Germinal center (tissue), 1 donor: ENCODE measurements around the gene ZNF804A.

Experiments used
- DNase-seq: peaks from one replicate; pipeline ENCODE4 v3.0.0; 2012; ENCODE audit warnings: mixed read lengths, low spot score

ZNF804A gene

GRCh38 chr2:184598316-184599053, at the start of gene ZNF804A:
TSS of gene ZNF804A (plus strand) at chr2:184598529. CDS start at chr2:184598960, 431 bp downstream.
- peak; percentile 85 for DNase-seq

GRCh38 chr2:184549153-184549552, 49.2 kb upstream of the ZNF804A start:
- DNase-seq: no peak

- DNase-seq: no peak
Observed at GRCh38 chr2:184551626-184552025, 46.7 kb upstream of the ZNF804A start.

GRCh38 chr2:184554736-184555135, 43.6 kb upstream of the ZNF804A start:
- no peak for DNase-seq

- DNase-seq: no peak
Observed at GRCh38 chr2:184555352-184555751, 43.0 kb upstream of the ZNF804A start.

GRCh38 chr2:184556639-184557038, 41.7 kb upstream of the ZNF804A start:
- no peak for DNase-seq

GRCh38 chr2:184558713-184559464, 39.4 kb upstream of the ZNF804A start:
- DNase-seq: no peak

GRCh38 chr2:184560603-184561002, 37.7 kb upstream of the ZNF804A start:
- DNase-seq: no peak

GRCh38 chr2:184562532-184562931, 35.8 kb upstream of the ZNF804A start:
- DNase-seq: no peak

- DNase-seq: no peak
Observed at GRCh38 chr2:184564092-184564491, 34.2 kb upstream of the ZNF804A start.

- no peak for DNase-seq
Observed at GRCh38 chr2:184566716-184567115, 31.6 kb upstream of the ZNF804A start.

- no peak for DNase-seq
Observed at GRCh38 chr2:184577056-184577455, 21.3 kb upstream of the ZNF804A start.

GRCh38 chr2:184577743-184578142, 20.6 kb upstream of the ZNF804A start:
- no peak for DNase-seq

- DNase-seq: no peak
Observed at GRCh38 chr2:184579226-184579625, 19.1 kb upstream of the ZNF804A start.

- DNase-seq: no peak
Observed at GRCh38 chr2:184581391-184581790, 16.9 kb upstream of the ZNF804A start.

- DNase-seq: no peak
Observed at GRCh38 chr2:184589261-184589660, 9.1 kb upstream of the ZNF804A start.

- peak; percentile 5 for DNase-seq
Observed at GRCh38 chr2:184596819-184597411, 1.4 kb upstream of the ZNF804A start.

GRCh38 chr2:184597571-184597991, 748 bp upstream of the ZNF804A start:
- peak; percentile 17 for DNase-seq

- no peak for DNase-seq
Observed at GRCh38 chr2:184598002-184598315, 370 bp upstream of the ZNF804A start.

- DNase-seq: peak; percentile 4
Observed at GRCh38 chr2:184599054-184599871, 934 bp downstream of the ZNF804A start.

GRCh38 chr2:184599872-184600222, 1.5 kb downstream of the ZNF804A start:
- peak; percentile 5 for DNase-seq

GRCh38 chr2:184602734-184603133, 4.4 kb downstream of the ZNF804A start:
- no peak for DNase-seq
